ENCODE data around the gene TAS2R13.

TAS2R13 gene, protein sequence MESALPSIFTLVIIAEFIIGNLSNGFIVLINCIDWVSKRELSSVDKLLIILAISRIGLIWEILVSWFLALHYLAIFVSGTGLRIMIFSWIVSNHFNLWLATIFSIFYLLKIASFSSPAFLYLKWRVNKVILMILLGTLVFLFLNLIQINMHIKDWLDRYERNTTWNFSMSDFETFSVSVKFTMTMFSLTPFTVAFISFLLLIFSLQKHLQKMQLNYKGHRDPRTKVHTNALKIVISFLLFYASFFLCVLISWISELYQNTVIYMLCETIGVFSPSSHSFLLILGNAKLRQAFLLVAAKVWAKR

GRCh38 chr12:10909462-10909861 is at the start of gene TAS2R13:
Gene TAS2R13, minus strand, starts transcription at chr12:10909562. Its CDS starts 264 bp downstream, at chr12:10909298.
- DNase-seq, result no peak

- no peak for DNase-seq
These were observed 48.4 kb upstream of the TAS2R13 start for GRCh38 chr12:10957741-10958140.

GRCh38 chr12:10956085-10956484 is 46.7 kb upstream of the TAS2R13 start:
- no peak for DNase-seq

GRCh38 chr12:10952645-10953044 is 43.3 kb upstream of the TAS2R13 start:
- DNase-seq, result peak in 6 of 56 donors; percentile 2 to 23 (median 12)

DNA sequence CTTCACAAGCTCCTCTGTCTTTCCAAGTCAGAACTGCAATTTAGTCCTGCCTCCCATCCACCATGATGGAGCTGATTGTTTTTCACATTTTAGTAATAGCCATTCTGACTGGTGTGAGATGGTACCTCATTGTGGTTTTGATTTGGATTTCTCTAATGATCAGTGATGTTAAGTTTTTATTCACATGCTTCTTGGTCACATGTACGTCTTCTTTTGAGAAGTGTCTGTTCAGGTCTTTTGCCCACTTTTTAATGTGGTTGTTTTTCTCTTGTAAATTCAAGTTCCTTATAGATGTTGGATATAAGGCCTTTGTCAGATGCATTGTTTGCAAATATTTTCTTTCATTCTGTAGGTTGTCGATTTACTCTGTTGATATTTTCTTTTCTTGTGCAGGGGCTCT is 33.8 kb upstream of the TAS2R13 start:
- no peak for DNase-seq

DNA sequence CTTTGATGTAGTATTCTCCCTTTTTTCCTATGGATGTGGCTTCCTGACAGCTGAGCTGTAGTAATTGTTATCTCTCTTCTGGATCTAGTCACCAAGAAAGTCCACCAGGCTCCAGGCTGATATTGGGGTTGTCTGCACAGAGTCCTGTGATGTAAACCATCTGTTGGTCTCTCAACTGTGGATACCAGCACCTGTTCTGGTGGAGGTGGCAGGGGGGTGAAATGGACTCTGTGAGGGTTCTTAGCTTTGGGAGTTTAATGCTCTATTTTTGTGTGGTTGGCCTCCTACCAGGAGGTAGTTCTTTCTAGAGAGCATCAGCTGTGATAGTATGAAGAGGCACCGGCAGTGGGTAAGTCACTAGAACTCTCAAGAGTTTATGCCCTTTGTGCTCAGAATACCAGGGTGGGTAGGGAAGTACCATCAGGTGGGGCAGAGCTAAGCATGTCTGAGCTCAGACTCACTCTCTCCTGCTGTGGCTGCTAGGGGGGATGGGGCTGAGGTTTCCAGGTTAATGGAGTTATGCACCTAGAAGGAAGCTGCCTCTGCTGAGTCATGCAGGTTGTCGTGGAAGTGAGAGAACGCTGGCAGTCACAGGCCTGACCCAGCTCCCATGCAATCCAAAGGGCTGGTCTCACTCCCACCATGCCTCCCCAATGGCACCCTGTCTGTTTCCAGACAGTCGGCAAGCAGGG is 32.7 kb upstream of the TAS2R13 start:
- no peak for DNase-seq

DNA sequence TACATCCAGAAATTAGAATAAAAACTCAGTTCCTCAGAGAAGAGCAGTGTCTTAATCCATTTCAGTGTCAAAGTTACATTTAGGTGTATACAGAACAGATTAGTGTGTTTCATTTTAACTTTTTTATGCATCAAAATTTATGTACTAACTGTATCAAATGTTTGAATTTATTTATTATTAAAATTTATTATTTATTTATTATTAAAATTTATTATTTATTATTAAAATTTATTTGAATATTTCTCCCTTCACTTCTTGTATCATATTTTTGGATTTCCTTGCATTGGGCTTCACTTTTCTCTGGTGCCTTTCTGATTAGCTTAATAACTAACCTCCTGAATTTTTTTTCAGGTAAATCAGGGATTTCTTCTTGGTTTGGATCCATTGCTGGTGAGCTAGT is 32.0 kb upstream of the TAS2R13 start:
- no peak for DNase-seq

DNA sequence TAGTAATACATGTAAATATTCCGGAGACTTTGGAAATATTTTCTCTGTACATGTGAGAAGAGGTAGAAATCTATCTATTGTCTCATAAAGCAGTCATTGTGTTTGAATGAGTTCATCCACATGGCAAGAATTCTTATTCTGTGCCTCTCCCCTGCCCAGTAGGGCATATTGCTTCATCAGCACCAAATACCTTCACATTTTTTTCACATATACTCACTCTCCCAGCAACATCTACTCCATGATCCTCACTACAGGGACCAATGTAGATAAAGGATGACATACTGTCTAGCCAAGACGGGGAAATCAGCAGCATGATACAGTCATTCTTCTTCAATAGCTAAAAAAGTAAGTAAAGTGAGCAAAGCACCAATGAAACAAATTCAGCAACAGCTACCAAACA is 31.0 kb upstream of the TAS2R13 start:
- DNase-seq, result no peak

DNA sequence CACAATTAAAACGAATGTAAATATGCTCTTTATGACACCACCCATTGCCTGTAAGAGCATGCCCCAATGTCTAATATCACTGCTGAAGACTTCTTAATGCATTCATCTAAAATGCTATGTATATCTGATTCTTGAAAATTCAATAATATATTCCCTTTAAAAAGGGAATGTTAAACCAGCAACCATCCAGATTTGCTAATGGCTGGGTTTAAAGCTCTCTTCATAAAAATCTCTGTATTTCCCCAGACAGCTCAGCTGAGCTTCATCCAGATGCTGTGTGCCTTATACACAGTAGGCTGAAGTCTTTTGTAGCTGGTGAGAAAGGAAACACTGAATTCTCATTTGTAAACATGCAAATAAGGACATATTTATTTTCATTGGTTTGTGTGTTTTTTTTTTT is 29.8 kb upstream of the TAS2R13 start, which contains the start of gene TAS2R14:
Gene TAS2R14, minus strand, starts transcription at position 101 of the 400 bp plus-strand sequence. Its CDS starts 56 bp downstream, at position 45.
- no peak for DNase-seq

DNA sequence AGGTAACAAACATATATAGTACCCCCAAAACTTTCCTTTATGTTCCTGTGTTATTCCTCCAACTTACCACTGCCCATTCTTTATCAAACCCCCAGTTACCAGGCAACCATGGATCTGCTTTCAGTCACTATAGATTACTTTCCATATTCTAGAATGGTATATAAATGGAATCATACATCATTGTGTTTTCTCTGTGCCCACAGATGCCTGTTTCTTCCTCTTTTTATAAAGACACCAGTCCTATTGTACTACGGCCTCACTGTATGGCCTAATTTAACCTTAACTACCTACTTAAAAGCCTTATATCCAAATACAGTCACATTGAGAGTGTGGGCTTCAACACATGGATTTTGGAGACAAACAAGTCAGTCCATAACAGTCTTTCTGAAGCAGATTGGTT is 27.1 kb upstream of the TAS2R13 start:
- DNase-seq, result no peak

DNA sequence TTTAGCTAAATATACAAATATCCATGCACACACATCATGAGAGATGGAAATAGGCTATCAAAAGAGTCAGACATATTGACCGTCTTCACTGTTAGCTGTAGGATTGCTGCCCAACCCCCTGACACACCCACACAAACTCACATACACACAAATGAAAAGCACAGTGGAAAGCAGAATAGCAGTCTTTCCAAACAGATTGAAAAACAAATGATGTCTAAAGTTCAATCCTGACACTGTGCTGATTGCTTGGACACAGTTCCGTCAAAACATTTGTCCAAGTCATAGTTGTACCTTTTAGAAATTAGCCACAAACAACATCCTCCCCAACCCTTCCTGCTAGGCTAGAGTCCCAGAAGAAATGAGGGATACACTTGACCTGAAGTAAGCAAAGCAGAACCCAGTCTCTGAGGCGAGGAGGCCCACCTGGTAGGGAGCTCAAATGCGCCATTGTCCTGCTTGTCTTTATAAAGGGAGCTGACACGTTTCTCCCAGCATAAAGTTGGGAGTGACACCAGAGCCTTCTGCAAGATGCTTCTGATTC is 19.5 kb upstream of the TAS2R13 start, which contains the start of gene PRH2:
Gene PRH2, plus strand, starts transcription at position 491 of the 541 bp plus-strand sequence. Its CDS starts 38 bp downstream, at position 529.
- DNase-seq, result no peak

DNA sequence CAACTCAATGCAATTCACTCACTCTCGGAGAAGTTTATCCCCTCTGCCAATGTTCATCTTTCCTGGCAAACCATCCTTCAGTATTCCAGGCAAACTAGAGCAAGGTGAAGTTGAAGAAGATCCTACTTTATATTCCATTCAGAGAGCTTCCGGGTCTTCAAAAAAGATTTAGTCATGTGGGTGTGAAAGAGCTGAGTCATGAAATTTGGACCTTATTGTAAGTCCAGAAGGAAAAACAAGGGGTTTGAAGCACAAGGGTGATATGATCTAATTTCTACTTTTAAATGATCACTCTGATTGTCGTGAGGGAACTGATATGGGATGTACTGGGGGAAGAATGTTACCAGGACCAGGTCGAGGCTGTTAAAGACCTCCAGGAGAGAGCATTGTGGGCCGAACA is 16.9 kb upstream of the TAS2R13 start:
- DNase-seq, result no peak

DNA sequence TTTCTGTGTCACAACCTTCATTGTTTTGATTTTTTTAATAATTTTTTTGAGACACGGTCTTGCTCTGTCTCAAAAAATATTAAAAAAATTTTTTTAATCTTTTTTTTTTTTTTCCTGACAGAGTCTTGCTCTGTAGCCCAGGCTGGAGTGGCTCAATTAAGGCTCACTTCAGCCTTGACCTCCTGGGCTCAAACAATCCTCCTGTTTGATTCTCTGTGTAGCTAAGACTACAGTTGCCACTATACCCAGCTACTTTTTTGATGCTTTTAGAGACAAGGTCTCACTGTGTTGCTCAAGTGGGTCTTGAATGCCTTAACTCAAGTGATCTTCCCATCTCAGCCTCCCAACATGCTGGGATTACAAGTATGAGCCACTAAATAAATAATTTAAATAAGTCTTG is 10.4 kb upstream of the TAS2R13 start:
- DNase-seq, result no peak

DNA sequence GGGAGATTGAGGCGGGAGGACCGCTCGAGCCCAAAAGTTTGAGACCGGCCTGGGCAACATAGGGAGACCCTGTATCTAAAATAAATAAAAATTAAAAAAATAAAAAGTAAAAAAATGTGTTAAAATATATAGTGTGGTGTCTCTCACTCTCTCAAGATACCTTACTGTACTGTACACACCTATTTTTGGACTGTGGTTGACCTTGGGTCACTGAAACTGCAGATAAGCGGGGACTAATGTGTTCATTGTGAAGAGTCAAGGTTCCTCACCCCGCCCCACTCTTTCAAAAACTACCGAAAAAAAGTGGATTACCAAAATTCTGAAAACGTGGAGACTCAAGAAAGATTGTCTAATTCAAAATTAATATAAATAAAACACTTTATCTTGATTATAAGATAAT is 1.0 kb upstream of the TAS2R13 start:
- no peak for DNase-seq

- no peak for DNase-seq
These were observed 4.7 kb downstream of the TAS2R13 start for GRCh38 chr12:10904686-10905085.

GRCh38 chr12:10901427-10901826 is 7.9 kb downstream of the TAS2R13 start:
- DNase-seq, result no peak

DNA sequence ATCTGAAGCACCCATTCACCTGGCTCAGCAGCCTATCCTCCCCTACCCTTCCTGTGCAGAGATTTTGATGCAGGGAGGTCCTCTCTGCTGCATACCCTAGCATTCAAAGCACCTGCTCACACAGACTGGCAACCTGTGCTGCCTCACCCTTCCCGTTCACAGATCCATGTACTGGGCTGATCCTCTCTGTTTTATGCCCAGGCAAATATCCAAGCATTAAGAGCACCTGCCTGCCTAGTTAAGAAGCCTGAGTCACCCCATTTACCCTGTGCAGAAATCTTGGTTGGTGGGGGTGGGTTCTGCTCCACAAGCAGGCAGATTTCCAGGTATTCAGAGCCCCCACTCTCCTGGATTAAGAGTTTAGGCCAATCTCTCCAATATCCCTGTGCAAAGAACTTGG is 8.4 kb downstream of the TAS2R13 start:
- DNase-seq, result no peak

- DNase-seq, result no peak
These were observed 8.8 kb downstream of the TAS2R13 start for GRCh38 chr12:10900530-10900929.

DNA sequence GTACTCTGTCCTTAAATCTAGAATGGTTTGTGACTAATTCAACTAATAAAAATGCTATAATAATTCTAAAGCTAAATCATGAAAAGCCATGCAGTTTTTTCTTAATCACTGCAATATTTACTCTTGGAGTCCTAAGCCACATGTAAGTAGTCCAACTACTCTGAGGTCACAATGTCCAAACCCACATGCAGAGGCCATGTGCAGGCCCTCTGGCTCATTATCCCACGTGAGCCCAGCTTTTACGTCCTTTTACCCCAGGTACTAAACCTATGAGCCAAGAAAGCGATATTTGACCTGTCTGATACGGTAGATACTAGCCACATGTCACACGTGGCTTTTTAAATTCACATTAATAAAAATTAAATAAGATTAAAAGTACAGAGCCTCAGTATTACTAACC is 12.5 kb downstream of the TAS2R13 start:
- no peak for DNase-seq

DNA sequence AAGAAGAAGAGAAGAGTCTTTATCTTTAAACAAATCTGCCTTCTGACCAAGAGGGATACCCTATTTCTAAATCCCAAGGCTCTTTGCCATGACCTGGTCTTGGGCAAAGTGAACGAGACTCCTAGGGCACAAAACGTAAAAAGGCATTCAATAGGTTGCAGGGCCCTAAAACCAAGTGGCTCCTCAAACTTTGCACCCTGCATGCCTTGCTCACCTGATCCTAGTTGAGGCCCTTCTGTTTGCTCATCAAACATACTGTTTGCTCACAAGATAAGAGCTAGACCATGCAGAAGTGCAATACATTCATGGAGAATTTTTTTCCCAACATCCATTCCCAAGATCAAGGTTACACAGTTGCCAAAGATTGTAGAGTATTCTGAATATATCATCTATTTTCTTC is 17.4 kb downstream of the TAS2R13 start:
- no peak for DNase-seq

- no peak for DNase-seq
These were observed 20.1 kb downstream of the TAS2R13 start for GRCh38 chr12:10889226-10889625.

GRCh38 chr12:10884086-10884725 is 25.2 kb downstream of the TAS2R13 start, which contains the start of gene PRH1:
Gene PRH1, minus strand, starts transcription at chr12:10884255. Its CDS starts 38 bp downstream, at chr12:10884217.
- no peak for DNase-seq

Measured in amygdala (tissue), 56 donors.